ENCODE data around the gene DIS3L2.
"Not testable (repeated sequence)": the region's sequence is repeated elsewhere in the genome, so short reads cannot be mapped to it uniquely, and the experiment has no call there.

- TF ChIP-seq, protein P1, sequence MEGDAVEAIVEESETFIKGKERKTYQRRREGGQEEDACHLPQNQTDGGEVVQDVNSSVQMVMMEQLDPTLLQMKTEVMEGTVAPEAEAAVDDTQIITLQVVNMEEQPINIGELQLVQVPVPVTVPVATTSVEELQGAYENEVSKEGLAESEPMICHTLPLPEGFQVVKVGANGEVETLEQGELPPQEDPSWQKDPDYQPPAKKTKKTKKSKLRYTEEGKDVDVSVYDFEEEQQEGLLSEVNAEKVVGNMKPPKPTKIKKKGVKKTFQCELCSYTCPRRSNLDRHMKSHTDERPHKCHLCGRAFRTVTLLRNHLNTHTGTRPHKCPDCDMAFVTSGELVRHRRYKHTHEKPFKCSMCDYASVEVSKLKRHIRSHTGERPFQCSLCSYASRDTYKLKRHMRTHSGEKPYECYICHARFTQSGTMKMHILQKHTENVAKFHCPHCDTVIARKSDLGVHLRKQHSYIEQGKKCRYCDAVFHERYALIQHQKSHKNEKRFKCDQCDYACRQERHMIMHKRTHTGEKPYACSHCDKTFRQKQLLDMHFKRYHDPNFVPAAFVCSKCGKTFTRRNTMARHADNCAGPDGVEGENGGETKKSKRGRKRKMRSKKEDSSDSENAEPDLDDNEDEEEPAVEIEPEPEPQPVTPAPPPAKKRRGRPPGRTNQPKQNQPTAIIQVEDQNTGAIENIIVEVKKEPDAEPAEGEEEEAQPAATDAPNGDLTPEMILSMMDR (IDR thresholded peaks at IDR 0.05; ENCODE audit: low read length), result not testable (repeated sequence)
- not testable (repeated sequence) for TF ChIP-seq EZH2 (IDR thresholded peaks at IDR 0.05; ENCODE audit: borderline replicate concordance, low read length)
Observed at GRCh38 chr2:232338094-232338758, 376.7 kb downstream of the DIS3L2 start.

Measured in OCI-LY1 (cell line).